Measurements from ENCODE around the gene OBSCN.
"Not testable (repeated sequence)": the region's sequence is repeated elsewhere in the genome, so short reads cannot be mapped to it uniquely, and the experiment has no call there.

Gene OBSCN

DNA sequence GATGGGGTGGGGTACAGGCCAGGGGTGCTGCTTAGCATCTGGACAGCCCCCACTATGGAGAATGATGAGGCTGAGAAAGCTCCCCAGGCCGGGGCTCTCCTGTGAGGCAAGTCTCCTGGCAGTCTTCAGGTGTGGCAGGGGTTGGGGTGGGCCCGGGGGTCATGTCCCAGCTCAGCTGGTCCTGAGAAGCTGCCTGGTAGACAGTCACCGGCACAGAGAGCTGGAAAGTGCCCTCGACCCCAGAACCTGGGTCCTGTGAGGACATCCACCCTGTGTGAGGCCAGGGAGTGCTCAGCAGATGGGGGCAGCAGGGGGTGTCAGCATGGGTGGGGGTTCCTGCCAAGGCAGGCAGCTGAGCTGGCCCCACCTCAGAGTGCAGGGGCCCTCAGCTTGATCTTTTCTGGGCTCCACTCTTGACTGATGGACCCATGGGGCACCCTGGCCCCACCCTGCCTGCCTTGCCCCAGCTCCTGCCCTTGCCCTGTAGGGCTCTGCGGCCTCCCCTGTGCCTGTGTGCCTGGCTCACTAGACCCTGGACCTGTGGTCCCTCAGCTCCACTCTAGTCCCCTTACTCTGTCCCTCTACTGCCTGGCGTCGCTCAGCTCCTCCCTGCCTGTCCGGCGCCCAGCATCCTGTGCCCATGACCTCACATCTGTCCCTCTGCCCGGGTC, 36.5 kb upstream of the OBSCN start:
- no peak for DNase-seq (ENCODE audit: low read depth in 3 of 3, low spot score in 1 of 3)

DNA sequence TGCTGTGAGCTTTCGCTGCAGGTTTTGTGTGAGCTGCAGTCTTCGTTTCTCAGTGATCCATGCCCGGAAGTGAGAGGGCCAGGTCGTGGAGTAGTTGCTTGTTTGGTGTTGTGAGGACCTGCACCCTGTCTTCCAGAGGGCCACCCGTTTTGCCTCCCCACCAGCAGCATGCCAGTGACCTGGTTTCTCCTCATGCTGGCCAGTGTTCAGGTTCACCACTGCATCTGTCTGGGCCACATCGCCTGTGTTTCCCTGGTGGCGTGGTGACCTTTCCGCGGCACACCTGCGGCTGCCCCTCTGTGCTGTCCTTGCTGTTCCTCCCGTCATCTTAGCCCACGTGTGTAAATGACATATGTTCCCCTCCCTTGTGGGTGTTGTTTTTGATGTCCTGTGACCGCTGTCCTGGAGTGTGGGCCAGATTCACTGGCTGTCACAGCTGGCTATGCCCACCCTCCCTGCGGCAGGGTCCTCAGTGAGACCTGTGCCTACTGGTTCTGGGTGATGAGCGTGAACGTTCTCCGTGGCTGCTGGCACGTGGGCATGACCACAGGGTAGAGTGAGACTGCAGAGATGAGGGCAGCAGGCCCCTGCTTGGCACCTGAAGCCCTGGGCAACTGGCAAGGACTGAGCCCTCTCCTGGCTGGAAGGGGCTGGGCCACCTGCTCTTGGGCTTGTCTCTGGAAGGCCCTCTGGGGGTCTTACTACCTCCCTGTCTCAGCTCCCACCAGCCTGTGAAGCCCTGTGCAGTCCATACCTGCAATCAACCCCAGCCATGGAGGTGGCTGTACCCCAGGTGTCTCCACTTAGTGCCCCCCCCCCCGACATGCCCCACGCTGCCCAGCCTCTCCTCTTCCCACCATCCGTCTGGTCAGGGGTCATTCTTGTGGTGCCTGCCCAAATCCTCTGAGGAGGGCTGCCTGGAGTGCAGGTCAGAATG, 35.0 kb upstream of the OBSCN start:
- DNase-seq (ENCODE audit: low read depth in 3 of 3, low spot score in 1 of 3), result no peak

DNA sequence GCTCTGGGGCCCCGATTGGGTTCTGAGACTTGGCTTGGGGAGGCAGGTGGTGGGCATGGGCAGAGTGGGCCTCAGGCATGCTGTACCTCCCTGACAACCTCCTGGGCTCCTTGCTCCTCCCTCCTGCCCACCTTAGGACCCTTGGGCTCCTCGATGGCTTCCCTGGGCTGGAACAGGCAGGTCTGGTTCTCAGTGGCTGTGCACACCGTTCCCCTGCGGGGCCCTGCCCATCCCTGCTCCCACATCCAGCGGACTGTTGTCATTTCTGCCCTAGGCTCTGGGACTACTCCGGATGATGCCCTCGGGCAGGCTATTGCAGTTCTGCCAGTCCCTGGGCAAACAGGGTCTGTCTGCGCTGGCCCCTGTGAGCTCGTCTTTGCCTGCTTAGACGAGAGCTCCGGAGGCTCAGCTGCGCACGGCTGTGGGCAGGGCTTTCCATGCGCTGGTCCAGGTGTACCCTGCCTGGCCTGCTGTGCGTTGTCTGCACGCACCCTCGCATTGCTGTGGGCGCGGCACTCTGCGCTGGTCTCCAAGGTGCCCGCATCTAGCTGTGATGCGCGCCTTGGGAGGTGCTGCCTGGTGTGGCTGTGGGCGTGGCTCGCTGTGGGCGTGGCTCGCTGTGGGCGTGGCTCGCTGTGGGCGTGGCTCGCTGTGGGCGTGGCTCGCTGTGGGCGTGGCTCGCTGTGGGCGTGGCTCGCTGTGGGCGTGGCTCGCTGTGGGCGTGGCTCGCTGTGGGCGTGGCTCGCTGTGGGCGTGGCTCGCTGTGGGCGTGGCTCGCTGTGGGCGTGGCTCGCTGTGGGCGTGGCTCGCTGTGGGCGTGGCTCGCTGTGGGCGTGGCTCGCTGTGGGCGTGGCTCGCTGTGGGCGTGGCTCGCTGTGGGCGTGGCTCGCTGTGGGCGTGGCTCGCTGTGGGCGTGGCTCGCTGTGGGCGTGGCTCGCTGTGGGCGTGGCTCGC, 34.0 kb upstream of the OBSCN start:
- not testable (repeated sequence) for DNase-seq (ENCODE audit: low read depth in 3 of 3, low spot score in 1 of 3)

DNA sequence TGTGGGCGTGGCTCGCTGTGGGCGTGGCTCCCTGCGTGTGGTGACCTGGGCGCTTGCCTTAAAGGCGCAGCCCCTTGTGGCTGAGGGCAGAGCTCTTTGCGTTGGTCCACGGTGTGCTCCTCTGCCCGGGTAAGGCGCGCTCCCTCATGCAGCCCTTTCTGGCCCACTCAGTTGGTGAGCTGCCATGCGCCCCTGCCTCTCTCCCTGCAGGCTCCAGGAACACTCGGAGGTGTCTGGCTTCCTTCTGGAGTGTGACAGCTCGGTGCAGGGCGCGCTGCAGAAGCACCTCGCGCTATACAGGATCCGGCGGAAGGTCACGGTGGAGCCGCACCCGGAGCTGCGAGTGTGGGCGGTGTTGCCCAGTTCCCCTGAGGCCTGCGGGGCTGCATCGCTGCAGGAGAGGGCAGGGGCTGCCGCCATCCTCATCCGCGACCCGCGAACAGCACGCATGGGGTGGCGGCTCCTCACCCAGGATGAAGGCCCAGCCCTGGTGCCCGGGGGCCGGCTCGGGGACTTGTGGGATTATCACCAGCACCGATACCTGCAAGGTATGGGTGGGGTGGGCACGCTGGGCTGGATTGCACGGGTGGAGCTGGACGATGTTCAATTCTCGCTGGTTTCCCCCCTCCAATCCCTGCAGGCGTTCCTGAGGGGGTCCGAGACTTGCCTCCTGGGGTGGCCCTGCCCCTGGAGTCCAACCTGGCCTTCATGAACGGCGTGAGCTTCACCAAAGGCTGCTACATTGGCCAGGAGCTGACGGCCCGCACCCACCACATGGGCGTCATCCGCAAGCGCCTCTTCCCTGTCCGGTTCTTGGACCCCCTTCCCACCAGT, 33.1 kb upstream of the OBSCN start:
- no peak for DNase-seq (ENCODE audit: low read depth in 3 of 3, low spot score in 1 of 3)

DNA sequence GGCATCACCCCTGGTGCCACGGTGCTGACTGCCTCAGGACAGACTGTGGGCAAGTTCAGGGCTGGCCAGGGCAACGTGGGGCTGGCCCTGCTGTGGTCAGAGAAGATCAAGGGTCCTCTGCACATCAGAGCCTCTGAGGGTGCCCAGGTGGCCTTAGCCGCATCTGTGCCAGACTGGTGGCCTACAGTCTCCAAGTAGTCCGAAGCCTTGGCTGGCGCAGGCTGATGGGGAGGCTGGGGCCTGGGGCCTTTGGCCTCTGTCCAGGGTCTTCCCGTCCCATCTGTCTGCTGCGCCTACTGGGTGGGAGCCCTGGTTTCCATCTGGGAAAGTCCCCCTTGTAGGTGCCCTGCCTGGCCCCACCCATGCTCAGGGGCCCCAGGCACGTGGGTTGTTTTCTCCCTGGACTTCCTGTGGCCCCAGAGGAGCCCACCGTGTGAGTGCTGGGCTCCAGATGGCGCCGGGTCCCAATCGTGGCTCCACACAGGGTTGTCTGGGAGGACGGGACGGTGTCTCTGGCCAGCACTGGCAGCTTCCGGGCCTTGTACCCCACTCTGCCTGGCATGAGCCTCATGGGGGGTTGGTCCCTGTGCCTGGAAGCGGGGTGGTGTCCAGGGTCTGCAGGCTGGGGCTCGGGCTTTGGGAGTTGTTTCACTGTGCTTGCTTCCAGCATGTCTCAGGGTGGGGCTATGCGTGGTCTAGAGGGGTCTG, 32.4 kb upstream of the OBSCN start:
- DNase-seq (ENCODE audit: low read depth in 3 of 3, low spot score in 1 of 3), result no peak

DNA sequence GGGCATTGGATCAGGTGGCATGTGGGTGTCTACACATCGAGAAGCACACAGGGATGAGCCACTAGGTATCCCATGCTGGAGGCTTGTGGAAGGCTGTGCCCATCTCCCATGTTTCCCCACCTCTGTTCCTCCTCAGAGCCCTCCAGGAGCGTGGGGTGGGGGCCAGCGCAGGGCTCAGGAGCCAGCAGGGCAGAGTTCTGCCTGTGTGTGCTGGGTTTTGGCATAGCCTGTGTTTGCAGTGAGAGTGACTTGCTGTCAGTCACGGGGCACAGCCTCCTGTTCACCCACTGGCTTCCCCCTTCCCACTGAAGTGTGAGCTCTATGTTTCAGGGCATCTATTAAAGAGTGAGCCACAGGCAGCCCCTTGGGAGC, 31.8 kb upstream of the OBSCN start:
- no peak for DNase-seq (ENCODE audit: low read depth in 3 of 3, low spot score in 1 of 3)

DNA sequence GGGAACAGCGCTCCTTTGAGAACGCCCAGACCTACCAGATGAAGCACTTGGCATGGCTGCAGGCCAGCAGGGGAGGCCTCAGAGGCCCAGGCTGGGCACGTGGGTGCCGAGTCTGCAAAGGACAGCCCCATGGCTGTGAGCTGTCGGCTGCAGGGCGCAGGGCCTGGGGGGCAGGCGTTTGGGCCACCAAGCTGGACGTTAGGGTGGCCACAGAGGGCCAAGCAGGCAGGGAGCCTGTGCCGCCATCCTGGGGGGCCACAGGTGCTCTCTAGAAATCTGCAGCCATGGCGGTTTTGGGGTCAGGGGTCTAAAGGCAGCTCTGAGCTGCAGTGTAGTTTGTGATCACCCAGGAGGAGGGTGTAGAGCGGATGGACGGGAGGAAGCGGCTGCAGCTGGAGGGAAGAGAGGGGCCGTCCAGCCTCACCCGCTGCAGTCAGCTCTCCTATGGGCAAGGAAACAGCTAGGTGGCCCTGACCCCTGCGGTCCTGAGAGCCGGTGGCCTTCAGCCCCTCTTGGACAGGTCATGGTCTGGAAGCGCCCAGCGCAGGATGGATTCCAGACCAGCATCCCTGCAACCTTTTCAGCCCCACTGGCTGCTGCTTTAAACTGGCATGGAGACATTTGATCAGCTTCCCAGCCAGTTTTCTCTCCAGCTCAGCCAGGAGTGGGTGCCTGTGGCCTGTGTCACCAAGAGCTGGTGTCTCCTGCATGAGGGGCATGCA, 31.2 kb upstream of the OBSCN start:
- DNase-seq (ENCODE audit: low read depth in 3 of 3, low spot score in 1 of 3), result no peak

DNA sequence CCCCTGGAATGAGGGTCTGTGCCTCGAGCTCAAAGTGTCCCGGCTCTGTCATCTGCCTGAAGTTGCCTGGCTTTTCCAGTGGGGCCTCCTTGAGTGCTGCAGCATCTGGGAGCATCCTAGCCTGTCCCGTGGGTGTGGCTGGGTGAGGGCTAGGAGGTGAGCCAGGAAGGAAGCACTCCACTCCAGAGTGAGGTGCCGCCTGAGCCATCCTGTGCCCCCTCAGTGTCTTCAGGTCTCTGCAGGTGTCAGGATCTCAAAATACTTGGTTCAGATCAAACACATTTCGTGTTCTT, 30.7 kb upstream of the OBSCN start:
- DNase-seq (ENCODE audit: low read depth in 3 of 3, low spot score in 1 of 3), result no peak

DNA sequence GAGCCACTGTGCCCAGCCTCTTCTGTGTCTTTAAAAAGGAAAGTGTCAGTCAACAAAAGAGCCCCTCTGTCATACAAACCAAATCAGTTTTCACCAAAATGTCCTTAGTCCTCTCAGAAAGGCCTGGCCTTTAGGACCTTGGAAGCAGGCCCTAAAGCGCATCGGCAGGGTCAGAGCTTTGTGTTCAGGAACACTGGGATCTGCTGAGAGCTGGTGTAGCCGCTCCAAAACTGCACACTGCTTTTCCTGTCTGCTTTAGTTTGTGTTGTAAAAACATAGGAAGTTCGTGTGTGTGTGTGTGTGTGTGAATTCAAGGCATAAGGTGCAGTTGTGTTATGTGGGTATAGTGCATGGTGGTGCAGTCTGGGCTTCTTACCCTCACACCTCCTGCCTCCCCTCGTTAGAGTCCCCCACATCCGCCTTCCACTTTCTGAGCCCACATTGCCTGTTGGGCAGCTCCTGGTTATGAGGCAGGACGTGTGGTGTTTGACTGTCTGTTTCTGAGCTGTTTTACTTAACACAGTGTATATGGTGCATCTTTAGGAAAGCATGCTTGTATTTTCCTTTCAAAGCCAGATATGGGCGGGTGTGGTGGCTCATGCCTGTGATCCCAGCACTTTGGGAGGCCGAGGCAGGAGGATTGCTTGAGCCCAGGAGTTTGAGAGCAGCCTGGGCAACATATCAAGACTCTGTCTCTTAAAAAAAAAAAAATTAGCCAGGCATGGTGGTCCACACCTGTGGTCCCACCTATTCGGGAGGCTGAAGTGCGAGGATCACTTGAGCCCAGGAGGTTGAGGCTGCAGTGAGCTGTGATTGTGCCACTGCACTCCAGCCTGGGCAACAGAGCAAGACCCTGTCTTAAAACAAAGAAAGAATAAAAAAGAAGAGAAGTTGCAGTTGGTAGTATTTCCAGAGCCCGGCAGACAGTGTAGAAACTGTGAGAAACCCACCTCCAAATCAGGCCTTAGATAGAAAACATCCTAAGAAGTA, 29.8 kb upstream of the OBSCN start:
- no peak for DNase-seq (ENCODE audit: low read depth in 3 of 3, low spot score in 1 of 3)

DNA sequence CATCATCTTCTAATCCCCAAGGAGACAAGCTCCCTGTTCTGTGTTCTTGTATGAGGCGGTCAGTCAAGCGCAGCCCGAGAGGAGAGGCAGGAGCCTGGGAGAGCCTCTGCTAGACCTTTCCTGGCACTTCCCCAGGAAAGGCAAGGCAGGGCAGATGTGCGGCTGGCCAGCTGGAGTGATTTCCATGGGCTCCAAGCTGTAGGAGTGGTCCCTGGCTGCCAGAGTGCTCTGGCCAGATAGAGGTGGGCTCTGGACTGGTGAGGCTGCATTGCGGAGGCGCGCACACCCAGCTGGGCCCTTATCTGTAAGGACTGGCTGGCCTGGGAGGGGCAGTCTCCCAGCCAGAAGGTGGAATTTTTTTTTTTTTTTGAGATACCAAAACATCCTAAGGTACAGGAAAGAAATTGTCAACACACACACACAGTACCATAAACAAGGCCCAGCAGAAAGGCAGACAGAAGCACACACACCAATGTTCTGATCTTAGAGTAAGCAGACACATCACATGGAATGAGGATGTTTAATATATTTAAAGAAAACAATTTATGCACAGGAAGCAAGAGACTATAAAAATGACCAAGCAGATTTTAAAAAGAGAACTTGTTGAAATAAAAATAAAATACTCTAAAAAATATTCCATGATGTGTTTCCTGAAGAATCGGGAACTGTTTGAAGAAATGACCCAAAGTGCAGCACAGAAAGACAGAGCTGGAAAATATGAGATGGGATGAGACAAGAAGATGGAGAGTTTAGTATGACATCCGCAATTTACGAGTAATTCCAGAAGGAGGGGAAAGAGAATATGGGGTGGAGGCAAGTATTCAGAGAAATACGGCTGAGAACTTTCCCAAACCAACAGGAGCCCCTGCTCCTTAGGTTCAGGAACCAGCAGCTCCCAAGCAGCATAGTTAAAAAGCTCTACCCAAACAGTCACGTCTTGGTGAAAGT, 28.8 kb upstream of the OBSCN start:
- no peak for DNase-seq (ENCODE audit: low read depth in 3 of 3, low spot score in 1 of 3)

DNA sequence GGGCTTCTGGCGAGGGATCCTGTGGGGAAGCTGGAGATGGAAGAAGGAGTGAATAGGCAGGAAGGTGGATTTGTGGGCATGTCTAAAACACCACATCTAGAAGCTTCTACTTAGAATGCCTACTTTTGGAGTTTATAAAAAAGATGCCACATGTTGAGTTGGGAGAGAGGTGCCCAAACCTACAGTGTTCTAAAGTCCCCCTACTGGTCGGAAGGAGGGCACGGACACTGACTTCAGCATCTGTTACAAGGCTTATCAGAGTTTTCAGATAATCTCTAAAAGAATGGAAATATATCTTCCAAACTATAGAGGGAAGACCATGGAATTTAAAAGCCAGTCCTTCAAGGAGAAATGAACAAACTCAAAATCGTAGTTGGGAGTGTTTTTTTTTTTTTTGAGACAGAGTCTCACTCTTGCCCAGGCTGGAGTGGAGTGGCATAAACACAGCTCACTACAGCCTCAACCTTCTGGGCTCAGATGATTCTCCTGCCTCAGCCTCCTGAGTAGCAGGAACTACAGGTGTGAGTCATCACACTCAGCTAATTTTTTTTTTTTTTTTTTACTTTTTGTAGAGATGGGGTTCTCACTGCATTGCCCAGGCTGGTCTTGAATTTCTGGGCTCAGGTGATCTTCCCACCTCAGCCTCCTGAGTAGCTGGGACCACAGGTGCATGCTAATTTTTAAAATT, 27.4 kb upstream of the OBSCN start:
- no peak for DNase-seq (ENCODE audit: low read depth in 3 of 3, low spot score in 1 of 3)

DNA sequence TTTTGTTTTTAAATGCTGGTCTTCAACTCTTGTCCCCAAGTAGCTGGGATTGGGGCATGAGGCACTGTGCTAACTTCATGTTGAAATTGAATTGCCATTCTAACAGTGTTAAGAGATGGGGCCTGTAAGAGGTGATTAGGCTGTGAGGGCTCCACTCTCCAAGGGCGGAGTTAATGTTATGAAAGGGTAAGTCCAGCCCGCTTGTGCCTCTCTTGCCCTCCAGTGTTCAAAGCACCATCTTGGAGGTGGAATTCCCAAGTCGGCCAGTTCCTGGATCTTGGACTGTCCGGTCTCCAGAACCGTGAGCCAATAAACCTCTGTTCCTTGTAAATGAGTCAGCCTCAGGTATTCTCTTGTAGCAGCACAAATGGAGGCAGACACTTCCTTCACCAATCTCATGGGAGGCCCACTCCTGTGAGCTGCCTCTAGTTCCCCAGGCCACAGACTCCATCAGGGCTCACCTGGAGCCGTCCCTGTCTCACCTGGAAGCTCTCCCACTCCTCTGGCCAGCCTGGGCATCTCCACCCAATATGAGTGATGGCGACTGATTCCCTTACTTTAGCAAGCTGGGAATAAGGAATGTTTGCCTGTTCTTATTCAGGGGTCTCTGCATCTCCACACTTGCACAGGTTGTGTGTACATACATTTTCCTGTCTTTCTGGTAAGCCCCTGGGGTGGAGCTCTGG, 26.7 kb upstream of the OBSCN start:
- no peak for DNase-seq (ENCODE audit: low read depth in 3 of 3, low spot score in 1 of 3)

DNA sequence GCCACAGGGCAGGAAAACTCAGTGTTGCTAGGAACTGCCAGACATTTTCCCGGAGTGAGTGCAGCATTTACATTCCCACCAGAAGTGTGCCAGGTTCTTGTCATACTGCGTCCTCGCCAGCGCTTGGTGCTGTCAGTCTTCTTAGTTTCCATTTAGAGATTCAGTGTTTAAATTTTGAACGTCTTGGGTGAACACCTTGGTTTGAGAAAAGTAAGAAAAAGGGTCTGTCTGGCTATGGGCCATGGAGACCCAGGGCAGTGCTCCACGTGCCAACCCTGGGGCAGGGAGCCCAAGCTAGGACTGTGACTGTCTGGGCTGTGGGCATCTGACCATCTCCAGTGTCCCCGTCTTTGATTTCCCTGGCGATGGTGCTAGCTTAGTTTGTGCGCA, 26.2 kb upstream of the OBSCN start:
- DNase-seq (ENCODE audit: low read depth in 3 of 3, low spot score in 1 of 3), result no peak

DNA sequence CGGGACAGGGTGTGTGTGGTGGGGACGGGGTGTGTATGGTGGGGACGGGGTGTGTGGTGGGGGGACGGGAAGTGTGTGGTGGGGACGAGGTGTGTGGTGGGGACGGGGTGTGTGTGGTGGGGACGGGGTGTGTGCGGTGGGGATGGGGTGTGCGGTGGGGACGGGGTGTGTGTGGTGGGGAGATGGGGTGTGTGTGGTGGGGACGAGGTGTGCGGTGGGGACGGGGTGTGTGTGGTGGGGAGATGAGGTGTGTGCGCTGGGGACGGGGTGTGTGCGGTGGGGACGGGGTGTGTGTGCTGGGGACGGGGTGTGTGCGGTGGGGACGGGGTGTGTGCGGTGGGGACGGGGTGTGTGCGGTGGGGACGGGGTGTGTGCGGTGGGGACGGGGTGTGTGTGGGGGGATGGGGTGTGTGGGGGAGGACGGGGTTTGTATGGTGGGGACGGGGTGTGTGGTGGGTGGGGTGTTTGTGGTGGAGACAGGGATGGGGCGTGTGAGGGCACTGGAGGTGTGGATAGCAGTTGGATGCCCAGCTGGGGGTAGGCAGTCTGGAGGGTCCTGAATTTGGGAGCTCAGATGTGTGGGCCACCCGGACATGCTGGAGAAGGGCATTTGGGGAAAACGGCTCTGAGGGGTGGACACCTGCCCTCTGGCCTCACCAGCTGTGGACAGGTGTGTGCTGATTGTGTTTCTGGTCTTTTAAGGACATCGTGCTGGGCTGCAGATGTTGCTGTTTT, 25.4 kb upstream of the OBSCN start:
- DNase-seq (ENCODE audit: low read depth in 3 of 3, low spot score in 1 of 3), result no peak

DNA sequence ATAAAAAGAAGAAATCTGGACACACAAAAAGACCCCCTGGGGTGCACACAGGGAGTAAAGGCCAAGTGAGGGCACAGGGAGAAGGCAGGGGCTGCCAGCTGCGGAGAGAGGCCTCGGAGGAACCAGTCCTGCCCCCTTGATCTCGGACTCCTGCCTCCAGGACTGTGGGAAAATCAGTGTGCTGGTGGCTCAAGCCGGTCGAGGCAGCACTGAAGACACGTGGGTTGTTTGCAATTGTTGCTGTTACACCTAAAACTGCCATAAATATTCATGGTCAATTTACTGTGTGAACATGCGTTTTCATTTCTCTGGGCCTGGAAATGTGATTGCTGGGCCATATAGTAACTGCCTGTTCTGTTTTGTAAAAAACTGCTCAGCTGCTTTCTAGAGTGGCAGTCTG, 23.7 kb upstream of the OBSCN start:
- no peak for DNase-seq (ENCODE audit: low read depth in 3 of 3, low spot score in 1 of 3)

DNA sequence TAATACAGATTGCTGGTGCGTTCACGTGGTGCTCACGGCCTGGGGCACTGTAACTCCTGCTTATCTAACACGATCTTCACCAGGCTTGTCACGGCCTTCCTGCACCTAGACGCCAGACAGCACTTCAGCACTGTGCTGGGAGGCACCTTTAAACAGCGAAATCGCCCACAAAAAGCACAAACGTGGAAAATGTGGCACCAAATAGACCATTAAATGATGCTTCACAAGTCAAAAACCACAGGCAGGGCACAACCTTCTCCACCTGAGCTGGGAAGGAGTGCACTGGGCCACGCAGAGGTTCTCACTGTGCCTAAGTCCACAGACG, 22.2 kb upstream of the OBSCN start:
- DNase-seq (ENCODE audit: low read depth in 3 of 3, low spot score in 1 of 3), result no peak

All from stimulated activated CD4-positive, alpha-beta T cell treated with anti-CD3 and anti-CD28 coated beads, TNF-alpha, amount 100 ng/mL, for 1 hour (primary cell).